B cell (primary cell): ENCODE results near the gene MAFB. TPM values are rescaled to one million over a fixed set of nuclear protein-coding genes. Genes with fewer than 3 reads are reported as not detected.

Source experiments
- ATAC-seq: fragments of 200-7000 bp; cut with Tn5 transposase; one replicate; pipeline ENCODE4 v1.10.0; 2021; ENCODE audit warnings: low read depth, mild to moderate bottlenecking, moderate number of reproducible peaks, moderate library complexity
- CTCF ChIA-PET: fragments of 350-600 bp; sonication (Branson Sonifier 250); formaldehyde crosslinking; loops from one replicate; lab custom pipeline; 2021; ENCODE audit warnings: antibody characterized with exemption, inconsistent platforms; lab: Charles Lee
- POLR2A ChIA-PET: fragments of 350-600 bp; sonication (Branson Sonifier 250); formaldehyde crosslinking; loops from one replicate; lab custom pipeline; 2021; ENCODE audit warnings: antibody characterized with exemption; lab: Charles Lee
- DNase-seq: peaks from one replicate; pipeline ENCODE4 v3.0.0; 2013
- H2AFZ ChIP-seq: 2 replicates; pipeline ENCODE4 v1.6.1; 2012; ENCODE audit warnings: mild to moderate bottlenecking, low read depth, low read length; ENCODE audit not compliant: insufficient read depth, poor library complexity, severe bottlenecking
- H3K27ac ChIP-seq, 2 donors: 1 replicate in 1 of 2; 2 replicates in 1 of 2; pipeline ENCODE4 v1.5.1; 2012 to 2013; ENCODE audit warnings: low read length in 2 of 2, mild to moderate bottlenecking in 2 of 2, moderate library complexity in 1 of 2
- H3K27me3 ChIP-seq, 4 experiments: fragments of 200-600 bp in 1 of 4; sonication (generic) in 1 of 4; replicated peaks in 1 of 4; 1 replicate in 2 of 4; 2 replicates in 2 of 4; pipeline versions ENCODE4 v1.6.1 to v1.7.0; 2013 to 2016; ENCODE audit warnings: low read length in 3 of 4, mild to moderate bottlenecking in 2 of 4, mixed read lengths in 1 of 4, moderate library complexity in 1 of 4; ENCODE audit not compliant: insufficient read depth in 4 of 4, control insufficient read depth in 3 of 4; ENCODE audit errors: control extremely low read depth in 1 of 4
- H3K36me3 ChIP-seq, 2 experiments: replicated peaks in 1 of 2; 1 replicate in 1 of 2; 2 replicates in 1 of 2; pipeline versions ENCODE4 v1.6.1 to v1.7.1; 2013; ENCODE audit warnings: low read length in 1 of 2; ENCODE audit not compliant: insufficient read depth in 2 of 2, control insufficient read depth in 1 of 2; ENCODE audit errors: control extremely low read depth in 1 of 2, extremely low read depth in 1 of 2
- H3K4me1 ChIP-seq, 2 donors: fragments of 200-600 bp in 1 of 2; sonication (generic) in 1 of 2; 1 replicate in 1 of 2; 2 replicates in 1 of 2; pipeline versions ENCODE4 v1.5.1 to v1.6.1; 2013 to 2017; ENCODE audit warnings: low read length in 2 of 2; ENCODE audit not compliant: control insufficient read depth in 2 of 2, insufficient read depth in 2 of 2
- H3K4me2 ChIP-seq: replicated peaks from 2 replicates; pipeline ENCODE3; 2012; ENCODE audit warnings: mild to moderate bottlenecking, low read depth, low read length; ENCODE audit not compliant: poor library complexity, severe bottlenecking
- H3K4me3 ChIP-seq, 5 experiments: fragments of 200-600 bp in 1 of 5; sonication (generic) in 1 of 5; 1 replicate in 3 of 5; 2 replicates in 2 of 5; pipeline versions ENCODE4 v1.5.1 to v1.7.0; 2011 to 2016; ENCODE audit warnings: low read length in 4 of 5, mild to moderate bottlenecking in 4 of 5, low read depth in 2 of 5, control low read depth in 1 of 5, moderate library complexity in 1 of 5; ENCODE audit not compliant: insufficient read depth in 1 of 5; ENCODE audit errors: control extremely low read depth in 1 of 5, extremely low read depth in 1 of 5
- H3K79me2 ChIP-seq: fragments of 200-600 bp; sonication (generic); one replicate; pipeline ENCODE4 v1.6.0; 2016; ENCODE audit warnings: low read length; ENCODE audit not compliant: control insufficient read depth, insufficient read depth
- H3K9ac ChIP-seq: fragments of 200-600 bp; sonication (generic); 2 replicates; pipeline ENCODE4 v1.6.1; 2017; ENCODE audit warnings: mild to moderate bottlenecking, low read length, moderate library complexity
- H3K9me3 ChIP-seq, 3 donors: one replicate each; pipeline versions ENCODE4 v1.6.1 to v1.7.1; 2013; ENCODE audit warnings: low read length in 2 of 3; ENCODE audit not compliant: control insufficient read depth in 2 of 3, insufficient read depth in 1 of 3; ENCODE audit errors: control extremely low read depth in 1 of 3
- H4K20me1 ChIP-seq: 2 replicates; pipeline ENCODE4 v1.6.0; 2012; ENCODE audit warnings: mild to moderate bottlenecking, low read length; ENCODE audit not compliant: insufficient read depth, control insufficient read depth, poor library complexity, severe bottlenecking
- H3K27ac Mint-ChIP-seq: one replicate; pipeline ENCODE4 v1.8.0; 2021; ENCODE audit warnings: mixed read lengths
- H3K27me3 Mint-ChIP-seq: one replicate; pipeline ENCODE4 v1.8.0; 2021; ENCODE audit warnings: mixed read lengths
- H3K4me1 Mint-ChIP-seq: one replicate; pipeline ENCODE4 v1.8.0; 2021; ENCODE audit warnings: mixed read lengths
- H3K4me3 Mint-ChIP-seq: one replicate; pipeline ENCODE4 v1.8.0; 2021; ENCODE audit warnings: mixed read lengths
- H3K9me3 Mint-ChIP-seq: one replicate; pipeline ENCODE4 v1.8.0; 2022; ENCODE audit warnings: mixed read lengths; ENCODE audit not compliant: insufficient read depth
- CTCF ChIP-seq: fragments of 200-600 bp; IDR thresholded peaks from one replicate; pipeline ENCODE4 v1.8.0; 2022; ENCODE audit warnings: antibody characterized with exemption, mild to moderate bottlenecking
- EZH2 ChIP-seq: IDR thresholded peaks from 2 replicates; pipeline ENCODE4 v1.6.1; 2012; ENCODE audit warnings: borderline replicate concordance, low read depth, mild to moderate bottlenecking, moderate library complexity, low read length; ENCODE audit not compliant: insufficient read depth, poor library complexity, severe bottlenecking
- WGBS: methylation state at CpG from one replicate; pipeline ENCODE4 v1.1.5; 2013; ENCODE audit warnings: missing lambda C conversion rate; ENCODE audit not compliant: insufficient coverage; 5-methylcytosine and 5-hydroxymethylcytosine counted together
- intact Hi-C: fragments of 100-400 bp; cut with micrococcal nuclease; formaldehyde crosslinking; loops from one replicate; pipeline ENCODE4 v1.10.0; 2022
- polyA plus RNA-seq: library from polyadenylated mRNA; depleted of rRNA; stranded (reverse); fragments of >200 nt; gene quantifications from 2 replicates; pipeline ENCODE4 v1.2.3, GENCODE V29; 2012
- total RNA-seq, 2 donors: library from RNA; stranded (reverse); fragments of 120-200 nt in 1 of 2; gene quantifications; 1 replicate in 1 of 2; 2 replicates in 1 of 2; pipeline versions ENCODE4 v1.2.3 to v1.2.4, GENCODE V29; 2013 to 2022

The MAFB gene
- total and polyA plus RNA-seq, 2 donors (not counting 1 experiment from before 2014, with no cell fraction given) = 1.6 to 1.8 TPM

GRCh38 chr20:40639676-40640355 is 49.2 kb downstream of the MAFB start:
- DNase-seq (no peak), ATAC-seq (no peak)
- Mint-ChIP-seq H3K27me3 (peaks cover 14% of the 10 kb centered on the region), H3K27ac (no peak overlapping the region), H3K4me3 (no peak overlapping the region), H3K9me3 (no peaks in the 10 kb centered on the region), H3K4me1 (no peaks in the 10 kb centered on the region)
- no peak overlapping the region for H3K9ac ChIP-seq
- H3K79me2 ChIP-seq = no peaks in the 10 kb centered on the region
- intact Hi-C loops = no loop called here
- ChIA-PET POLR2A (no interaction called here), CTCF (no interaction called here)
- H2AFZ ChIP-seq = no peak overlapping the region
- H3K4me1 ChIP-seq = no peaks in the 10 kb centered on the region
- H4K20me1 ChIP-seq = no peaks in the 10 kb centered on the region
- no peak overlapping the region for H3K4me3 ChIP-seq
- TF ChIP-seq CTCF (no peak), EZH2 (no peak)
- no peak overlapping the region for H3K4me2 ChIP-seq
- WGBS = 50% methylated on average over 1 of the region's 2 CpGs
- H3K9me3 ChIP-seq = peaks cover 0 to 5% (median 0%) of the 10 kb centered on the region in 3 donors
- peaks cover 0 to 3% (median 0%) of the 10 kb centered on the region in 4 experiments for H3K27me3 ChIP-seq
- no peaks in the 10 kb centered on the region for H3K36me3 ChIP-seq
- no peak overlapping the region for H3K27ac ChIP-seq

DNA sequence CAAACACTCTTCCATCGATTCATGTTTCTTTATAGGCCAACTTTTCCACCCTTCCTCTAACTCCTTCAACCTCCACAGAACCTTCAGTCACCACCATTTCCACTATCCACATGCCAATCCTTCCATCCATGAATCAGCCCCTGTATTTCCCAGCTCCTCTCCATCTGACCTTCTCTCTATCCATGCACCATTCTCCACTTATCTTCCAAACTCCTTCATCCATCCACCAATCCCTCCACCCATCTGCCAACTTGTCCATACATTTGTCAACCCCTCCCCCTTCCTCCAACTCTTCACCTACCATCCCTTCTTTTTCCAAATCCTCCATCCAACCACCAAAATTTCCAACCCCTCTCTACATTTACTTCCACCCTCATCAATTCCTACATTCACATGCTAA is 49.9 kb downstream of the MAFB start:
- intact Hi-C loops = no loop called here
- Histone ChIP-seq H3K9me3 (peaks cover 0 to 5% (median 0%) of the 10 kb centered on the region in 3 donors), H3K27me3 (no peaks in the 10 kb centered on the region), H4K20me1 (no peaks in the 10 kb centered on the region), H3K9ac (no peak overlapping the region), H3K4me1 (no peaks in the 10 kb centered on the region), H3K4me3 (no peak overlapping the region), H3K79me2 (no peaks in the 10 kb centered on the region), H3K36me3 (no peaks in the 10 kb centered on the region), H3K4me2 (no peak overlapping the region), H3K27ac (no peak overlapping the region), H2AFZ (no peak overlapping the region)
- TF ChIP-seq CTCF = no peak
- TF ChIP-seq EZH2 = no peak
- peaks cover 14% of the 10 kb centered on the region for H3K27me3 Mint-ChIP-seq
- ChIA-PET CTCF (no interaction called here), POLR2A (no interaction called here)
- H3K4me1 Mint-ChIP-seq = no peaks in the 10 kb centered on the region
- no peak for DNase-seq
- no peak for ATAC-seq
- H3K4me3 Mint-ChIP-seq = no peak overlapping the region
- no peak overlapping the region for H3K27ac Mint-ChIP-seq
- H3K9me3 Mint-ChIP-seq = no peaks in the 10 kb centered on the region
- 46% methylated on average over 1 of the region's 1 CpG for WGBS
